HEK293 (cell line): ENCODE data around the gene CALR3.
A peak's percentile ranks its signal among the peaks of the same experiment; 100 is the strongest.

Experiments
- BCL11B ChIP-seq: fragments of 450-650 bp; formaldehyde crosslinking; IDR thresholded peaks from 2 replicates; pipeline ENCODE4 v1.5.1; 2016; ENCODE audit warnings: low read depth, missing biosample characterization, missing genetic modification characterization
- GLIS1 ChIP-seq: fragments of 450-650 bp; formaldehyde crosslinking; IDR thresholded peaks from 2 replicates; pipeline ENCODE4 v1.5.1; 2016; ENCODE audit warnings: missing biosample characterization, missing genetic modification characterization
- IKZF3 ChIP-seq: fragments of 450-650 bp; IDR thresholded peaks from 2 replicates; pipeline ENCODE4 v1.5.0; 2018; ENCODE audit warnings: missing biosample characterization, mild to moderate bottlenecking, missing genetic modification characterization, moderate library complexity
- KLF8 ChIP-seq: fragments of 450-650 bp; formaldehyde crosslinking; IDR thresholded peaks from 2 replicates; pipeline ENCODE4 v1.5.1; 2016; ENCODE audit warnings: missing biosample characterization, missing genetic modification characterization
- OSR2 ChIP-seq: fragments of 450-650 bp; formaldehyde crosslinking; IDR thresholded peaks from 2 replicates; pipeline ENCODE4 v1.5.1; 2016; ENCODE audit warnings: missing biosample characterization, missing genetic modification characterization
- PRDM1 ChIP-seq: fragments of 450-650 bp; formaldehyde crosslinking; IDR thresholded peaks from 2 replicates; pipeline ENCODE4; 2016; ENCODE audit warnings: missing biosample characterization, missing genetic modification characterization
- RBAK ChIP-seq: fragments of 450-650 bp; formaldehyde crosslinking; IDR thresholded peaks from 2 replicates; pipeline ENCODE4 v1.5.1; 2016; ENCODE audit warnings: missing biosample characterization, missing genetic modification characterization
- SETDB1 ChIP-seq: IDR thresholded peaks from one replicate; pipeline ENCODE4 v1.6.1; 2017; ENCODE audit warnings: mild to moderate bottlenecking, low read length, moderate library complexity, mixed read lengths; ENCODE audit not compliant: insufficient read length
- SP7 ChIP-seq: fragments of 450-650 bp; formaldehyde crosslinking; IDR thresholded peaks from 2 replicates; pipeline ENCODE4 v1.5.1; 2016; ENCODE audit warnings: missing biosample characterization, missing genetic modification characterization
- ZIC2 ChIP-seq: fragments of 450-650 bp; formaldehyde crosslinking; IDR thresholded peaks from 2 replicates; pipeline ENCODE4 v1.5.1; 2016; ENCODE audit warnings: missing biosample characterization, missing genetic modification characterization
- ZNF202 ChIP-seq: fragments of 450-650 bp; formaldehyde crosslinking; IDR thresholded peaks from 2 replicates; pipeline ENCODE4 v1.5.1; 2016; ENCODE audit warnings: missing biosample characterization, missing genetic modification characterization, borderline replicate concordance
- ZNF335 ChIP-seq: fragments of 450-650 bp; formaldehyde crosslinking; conservative IDR thresholded peaks from 2 replicates; pipeline ENCODE4 v1.5.1; 2016; ENCODE audit warnings: missing biosample characterization, missing genetic modification characterization
- ZNF341 ChIP-seq: fragments of 450-650 bp; formaldehyde crosslinking; IDR thresholded peaks from 2 replicates; pipeline ENCODE4; 2016; ENCODE audit warnings: low read depth, missing biosample characterization, missing genetic modification characterization
- ZNF366 ChIP-seq: fragments of 450-650 bp; formaldehyde crosslinking; conservative IDR thresholded peaks from 2 replicates; pipeline ENCODE4 v1.5.1; 2016; ENCODE audit warnings: missing biosample characterization, missing genetic modification characterization
- ZNF433 ChIP-seq: fragments of 450-650 bp; formaldehyde crosslinking; IDR thresholded peaks from 2 replicates; pipeline ENCODE4 v1.5.1; 2016; ENCODE audit warnings: missing biosample characterization, missing genetic modification characterization, low read depth
- ZNF600 ChIP-seq: fragments of 450-650 bp; formaldehyde crosslinking; IDR thresholded peaks from 2 replicates; pipeline ENCODE4 v1.5.1; 2016; ENCODE audit warnings: missing biosample characterization, missing genetic modification characterization
- ZNF624 ChIP-seq: fragments of 450-650 bp; formaldehyde crosslinking; IDR thresholded peaks from 2 replicates; pipeline ENCODE4 v1.5.1; 2017; ENCODE audit warnings: missing biosample characterization, missing genetic modification characterization
- ZNF664 ChIP-seq: fragments of 450-650 bp; formaldehyde crosslinking; IDR thresholded peaks from 2 replicates; pipeline ENCODE4 v1.5.1; 2016; ENCODE audit warnings: missing biosample characterization, missing genetic modification characterization
- ZNF791 ChIP-seq: fragments of 450-650 bp; formaldehyde crosslinking; IDR thresholded peaks from 2 replicates; pipeline ENCODE4 v1.5.1; 2016; ENCODE audit warnings: missing biosample characterization, missing genetic modification characterization
- ZNF830 ChIP-seq: fragments of 450-650 bp; IDR thresholded peaks from 2 replicates; pipeline ENCODE4 v1.5.0; 2018; ENCODE audit warnings: missing biosample characterization, missing genetic modification characterization, low read depth, mild to moderate bottlenecking, moderate library complexity
- ZNF843 ChIP-seq: fragments of 450-650 bp; formaldehyde crosslinking; IDR thresholded peaks from 2 replicates; pipeline ENCODE4 v1.5.1; 2016; ENCODE audit warnings: missing biosample characterization, missing genetic modification characterization
- TF ChIP-seq, protein P1 (sequence below): fragments of 450-650 bp; formaldehyde crosslinking; IDR thresholded peaks from 2 replicates; pipeline ENCODE4 v1.5.1; 2017; ENCODE audit warnings: missing biosample characterization, missing genetic modification characterization
- TF ChIP-seq, protein P2 (sequence below): fragments of 450-650 bp; formaldehyde crosslinking; IDR thresholded peaks from 2 replicates; pipeline ENCODE4 v1.5.1; 2016; ENCODE audit warnings: missing biosample characterization, missing genetic modification characterization
- TF ChIP-seq, protein P3 (sequence below): fragments of 450-650 bp; formaldehyde crosslinking; IDR thresholded peaks from 2 replicates; pipeline ENCODE4 v1.5.1; 2016; ENCODE audit warnings: missing biosample characterization, missing genetic modification characterization
- TF ChIP-seq, protein P4 (sequence below): fragments of 450-650 bp; formaldehyde crosslinking; IDR thresholded peaks from 2 replicates; pipeline ENCODE4 v1.5.1; 2016; ENCODE audit warnings: missing biosample characterization, missing genetic modification characterization
- TF ChIP-seq, protein P5 (sequence below): fragments of 450-650 bp; formaldehyde crosslinking; IDR thresholded peaks from 2 replicates; pipeline ENCODE4 v1.5.1; 2017; ENCODE audit warnings: missing biosample characterization, missing genetic modification characterization
- TF ChIP-seq, protein P6 (sequence below): fragments of 450-650 bp; formaldehyde crosslinking; IDR thresholded peaks from 2 replicates; pipeline ENCODE4 v1.5.1; 2017; ENCODE audit warnings: missing biosample characterization, mild to moderate bottlenecking, missing genetic modification characterization, moderate library complexity

The CALR3 gene

DNA sequence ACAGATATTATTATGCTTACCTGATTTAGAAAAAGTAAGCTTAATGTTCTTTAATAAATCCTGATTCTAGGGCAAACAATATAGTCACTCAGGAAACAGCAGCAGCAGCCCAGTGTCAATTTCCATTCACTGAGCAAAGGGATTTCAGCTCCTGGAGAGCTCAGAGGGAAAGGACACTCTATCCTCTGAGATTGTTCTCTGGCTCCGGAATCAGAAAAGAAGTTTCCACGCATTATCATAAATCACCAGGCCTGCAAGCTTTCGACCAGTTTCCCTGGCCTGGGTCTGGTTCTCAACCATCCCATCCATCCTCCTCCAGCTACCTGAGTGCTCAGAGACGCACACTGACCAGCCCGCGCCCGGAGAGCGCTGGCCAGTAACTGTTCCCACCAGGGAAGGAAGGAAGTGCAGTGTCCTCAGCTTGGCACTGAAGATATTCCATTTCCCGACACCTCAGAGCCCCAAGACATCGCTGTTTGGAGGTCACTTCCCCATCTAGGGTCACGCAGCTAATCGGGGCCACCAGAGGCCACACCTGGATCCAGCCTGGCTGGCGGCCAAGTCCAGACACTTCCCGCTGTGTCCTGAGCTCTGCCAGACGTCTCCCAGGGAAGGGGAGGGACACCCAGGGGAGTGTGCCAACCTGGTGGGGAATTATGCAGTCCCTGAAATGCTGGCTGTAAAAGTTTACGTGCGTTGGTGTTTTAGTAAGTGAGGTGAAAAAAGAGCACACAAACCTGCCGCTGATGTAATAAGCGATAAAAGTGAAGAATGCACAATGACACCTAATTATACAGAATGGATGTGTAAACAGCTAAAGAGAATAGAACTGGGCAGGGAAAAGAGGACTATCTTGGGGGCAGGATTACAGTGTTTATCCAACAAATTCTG is 53.3 kb downstream of the CALR3 start (continued):
- TF ChIP-seq, protein P1, sequence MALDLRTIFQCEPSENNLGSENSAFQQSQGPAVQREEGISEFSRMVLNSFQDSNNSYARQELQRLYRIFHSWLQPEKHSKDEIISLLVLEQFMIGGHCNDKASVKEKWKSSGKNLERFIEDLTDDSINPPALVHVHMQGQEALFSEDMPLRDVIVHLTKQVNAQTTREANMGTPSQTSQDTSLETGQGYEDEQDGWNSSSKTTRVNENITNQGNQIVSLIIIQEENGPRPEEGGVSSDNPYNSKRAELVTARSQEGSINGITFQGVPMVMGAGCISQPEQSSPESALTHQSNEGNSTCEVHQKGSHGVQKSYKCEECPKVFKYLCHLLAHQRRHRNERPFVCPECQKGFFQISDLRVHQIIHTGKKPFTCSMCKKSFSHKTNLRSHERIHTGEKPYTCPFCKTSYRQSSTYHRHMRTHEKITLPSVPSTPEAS (tag by site-specific recombination) = no peak
- TF ChIP-seq RBAK (tag by site-specific recombination) = no peak
- TF ChIP-seq, protein P2, sequence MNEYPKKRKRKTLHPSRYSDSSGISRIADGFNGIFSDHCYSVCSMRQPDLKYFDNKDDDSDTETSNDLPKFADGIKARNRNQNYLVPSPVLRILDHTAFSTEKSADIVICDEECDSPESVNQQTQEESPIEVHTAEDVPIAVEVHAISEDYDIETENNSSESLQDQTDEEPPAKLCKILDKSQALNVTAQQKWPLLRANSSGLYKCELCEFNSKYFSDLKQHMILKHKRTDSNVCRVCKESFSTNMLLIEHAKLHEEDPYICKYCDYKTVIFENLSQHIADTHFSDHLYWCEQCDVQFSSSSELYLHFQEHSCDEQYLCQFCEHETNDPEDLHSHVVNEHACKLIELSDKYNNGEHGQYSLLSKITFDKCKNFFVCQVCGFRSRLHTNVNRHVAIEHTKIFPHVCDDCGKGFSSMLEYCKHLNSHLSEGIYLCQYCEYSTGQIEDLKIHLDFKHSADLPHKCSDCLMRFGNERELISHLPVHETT (tag by site-specific recombination) = 0 out of 2 replicates have a peak, but pooled peaks have one; percentile 54
- TF ChIP-seq ZNF830 (tag by site-specific recombination) = no peak
- TF ChIP-seq, protein P3, sequence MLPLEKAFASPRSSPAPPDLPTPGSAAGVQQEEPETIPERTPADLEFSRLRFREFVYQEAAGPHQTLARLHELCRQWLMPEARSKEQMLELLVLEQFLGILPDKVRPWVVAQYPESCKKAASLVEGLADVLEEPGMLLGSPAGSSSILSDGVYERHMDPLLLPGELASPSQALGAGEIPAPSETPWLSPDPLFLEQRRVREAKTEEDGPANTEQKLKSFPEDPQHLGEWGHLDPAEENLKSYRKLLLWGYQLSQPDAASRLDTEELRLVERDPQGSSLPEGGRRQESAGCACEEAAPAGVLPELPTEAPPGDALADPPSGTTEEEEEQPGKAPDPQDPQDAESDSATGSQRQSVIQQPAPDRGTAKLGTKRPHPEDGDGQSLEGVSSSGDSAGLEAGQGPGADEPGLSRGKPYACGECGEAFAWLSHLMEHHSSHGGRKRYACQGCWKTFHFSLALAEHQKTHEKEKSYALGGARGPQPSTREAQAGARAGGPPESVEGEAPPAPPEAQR (tag by site-specific recombination) = no peak
- 0 out of 2 replicates have a peak, but pooled peaks have one; percentile 36 for TF ChIP-seq ZNF366
- peak; percentile 94 for TF ChIP-seq GLIS1 (tag by site-specific recombination)
- 0 out of 2 replicates have a peak, but pooled peaks have one; percentile 33 for TF ChIP-seq ZNF664 (tag by site-specific recombination)
- TF ChIP-seq, protein P4, sequence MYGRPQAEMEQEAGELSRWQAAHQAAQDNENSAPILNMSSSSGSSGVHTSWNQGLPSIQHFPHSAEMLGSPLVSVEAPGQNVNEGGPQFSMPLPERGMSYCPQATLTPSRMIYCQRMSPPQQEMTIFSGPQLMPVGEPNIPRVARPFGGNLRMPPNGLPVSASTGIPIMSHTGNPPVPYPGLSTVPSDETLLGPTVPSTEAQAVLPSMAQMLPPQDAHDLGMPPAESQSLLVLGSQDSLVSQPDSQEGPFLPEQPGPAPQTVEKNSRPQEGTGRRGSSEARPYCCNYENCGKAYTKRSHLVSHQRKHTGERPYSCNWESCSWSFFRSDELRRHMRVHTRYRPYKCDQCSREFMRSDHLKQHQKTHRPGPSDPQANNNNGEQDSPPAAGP (tag by site-specific recombination) = peak; percentile 86; the same call in 1 of the 2 replicates
- no peak for TF ChIP-seq ZNF624 (tag by site-specific recombination)
- TF ChIP-seq SP7 = peak; percentile 99
- TF ChIP-seq ZNF202 (tag by site-specific recombination) = no peak
- TF ChIP-seq ZIC2 (tag by site-specific recombination) = peak; percentile 93
- no peak for TF ChIP-seq ZNF791 (tag by site-specific recombination)
- TF ChIP-seq ZNF335 (tag by site-specific recombination) = peak; percentile 43; the same call in 1 of the 2 replicates
- peak; percentile 93 for TF ChIP-seq IKZF3 (tag by site-specific recombination)
- peak; percentile 71 for TF ChIP-seq ZNF843
- peak; percentile 29; the same call in 1 of the 2 replicates for TF ChIP-seq ZNF341 (tag by site-specific recombination)
- TF ChIP-seq, protein P5, sequence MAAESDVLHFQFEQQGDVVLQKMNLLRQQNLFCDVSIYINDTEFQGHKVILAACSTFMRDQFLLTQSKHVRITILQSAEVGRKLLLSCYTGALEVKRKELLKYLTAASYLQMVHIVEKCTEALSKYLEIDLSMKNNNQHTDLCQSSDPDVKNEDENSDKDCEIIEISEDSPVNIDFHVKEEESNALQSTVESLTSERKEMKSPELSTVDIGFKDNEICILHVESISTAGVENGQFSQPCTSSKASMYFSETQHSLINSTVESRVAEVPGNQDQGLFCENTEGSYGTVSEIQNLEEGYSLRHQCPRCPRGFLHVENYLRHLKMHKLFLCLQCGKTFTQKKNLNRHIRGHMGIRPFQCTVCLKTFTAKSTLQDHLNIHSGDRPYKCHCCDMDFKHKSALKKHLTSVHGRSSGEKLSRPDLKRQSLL = peak; percentile 47
- TF ChIP-seq, protein P6, sequence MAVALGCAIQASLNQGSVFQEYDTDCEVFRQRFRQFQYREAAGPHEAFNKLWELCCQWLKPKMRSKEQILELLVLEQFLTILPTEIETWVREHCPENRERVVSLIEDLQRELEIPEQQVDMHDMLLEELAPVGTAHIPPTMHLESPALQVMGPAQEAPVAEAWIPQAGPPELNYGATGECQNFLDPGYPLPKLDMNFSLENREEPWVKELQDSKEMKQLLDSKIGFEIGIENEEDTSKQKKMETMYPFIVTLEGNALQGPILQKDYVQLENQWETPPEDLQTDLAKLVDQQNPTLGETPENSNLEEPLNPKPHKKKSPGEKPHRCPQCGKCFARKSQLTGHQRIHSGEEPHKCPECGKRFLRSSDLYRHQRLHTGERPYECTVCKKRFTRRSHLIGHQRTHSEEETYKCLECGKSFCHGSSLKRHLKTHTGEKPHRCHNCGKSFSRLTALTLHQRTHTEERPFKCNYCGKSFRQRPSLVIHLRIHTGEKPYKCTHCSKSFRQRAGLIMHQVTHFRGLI (tag by site-specific recombination) = no peak
- peak; percentile 94 for TF ChIP-seq ZNF600 (tag by site-specific recombination)
- TF ChIP-seq OSR2 (tag by site-specific recombination) = peak; percentile 75; the same call in 1 of the 2 replicates
- peak; percentile 52; the same call in 1 of the 2 replicates for TF ChIP-seq KLF8
- TF ChIP-seq ZNF433 (tag by site-specific recombination) = no peak
- TF ChIP-seq BCL11B = 0 out of 2 replicates have a peak, but pooled peaks have one; percentile 16
- TF ChIP-seq PRDM1 (tag by site-specific recombination) = peak; percentile 61; the same call in 1 of the 2 replicates
- TF ChIP-seq SETDB1 = no peak
